Bone marrow (tissue), 2 donors: ENCODE measurements around the gene NEMF.
A peak's percentile ranks its signal among the peaks of the same experiment; 100 is the strongest.
"Not testable (repeated sequence)": the region's sequence is repeated elsewhere in the genome, so short reads cannot be mapped to it uniquely, and the experiment has no call there.

Source experiments
- DNase-seq, 2 donors: peaks; one replicate each; lab custom pipeline; 2025; lab: John Stamatoyannopoulos, UW

Gene NEMF

GRCh38 chr14:49820176-49820575 is 32.4 kb downstream of the NEMF start:
- DNase-seq, result no peak

- DNase-seq, result no peak
Measured at GRCh38 chr14:49816844-49817243, 35.7 kb downstream of the NEMF start.

GRCh38 chr14:49816118-49816517 is 36.5 kb downstream of the NEMF start:
- DNase-seq, result not testable (repeated sequence)

- no peak for DNase-seq
Measured at GRCh38 chr14:49808780-49809179, 43.8 kb downstream of the NEMF start.

- no peak for DNase-seq
Measured at GRCh38 chr14:49796025-49796424, 56.6 kb downstream of the NEMF start.

GRCh38 chr14:49792618-49793017 is 60.0 kb downstream of the NEMF start:
- no peak for DNase-seq

- no peak for DNase-seq
Measured at GRCh38 chr14:49786315-49786714, 66.3 kb downstream of the NEMF start.

- no peak for DNase-seq
Measured at GRCh38 chr14:49783394-49784014, 69.1 kb downstream of the NEMF start.

GRCh38 chr14:49781040-49781439 is 71.5 kb downstream of the NEMF start:
- DNase-seq, result not testable (repeated sequence)

- DNase-seq, result no peak
Measured at GRCh38 chr14:49778421-49778820, 74.2 kb downstream of the NEMF start.

GRCh38 chr14:49774106-49774505 is 78.5 kb downstream of the NEMF start:
- no peak for DNase-seq

- not testable (repeated sequence) for DNase-seq
Measured at GRCh38 chr14:49771691-49772090, 80.9 kb downstream of the NEMF start.

GRCh38 chr14:49770212-49770817 is 82.3 kb downstream of the NEMF start:
- DNase-seq, result no peak

GRCh38 chr14:49769581-49770211 is 82.9 kb downstream of the NEMF start:
- no peak for DNase-seq

GRCh38 chr14:49769171-49769570 is 83.4 kb downstream of the NEMF start:
- no peak for DNase-seq

GRCh38 chr14:49768301-49769121 is 84.1 kb downstream of the NEMF start:
- peak; percentile 19 to 54 for DNase-seq

- peak; percentile 72 to 82 for DNase-seq
Measured at GRCh38 chr14:49767571-49768300, 84.9 kb downstream of the NEMF start, which contains the start of gene KLHDC2. KLHDC2 (plus strand) TSS chr14:49768153; CDS start chr14:49768469, 316 bp downstream.

GRCh38 chr14:49767270-49767570 is 85.4 kb downstream of the NEMF start:
- no peak for DNase-seq

GRCh38 chr14:49766839-49767238 is 85.7 kb downstream of the NEMF start:
- no peak for DNase-seq

GRCh38 chr14:49761839-49762551 is 90.6 kb downstream of the NEMF start:
- no peak for DNase-seq

- DNase-seq, result no peak
Measured at GRCh38 chr14:49755378-49755777, 97.2 kb downstream of the NEMF start.
